Esophagus squamous epithelium (tissue), 4 donors: ENCODE measurements around the gene DOCK3.

Source experiments
- POLR2A ChIP-seq, 4 donors: fragments of 450-650 bp; IDR thresholded peaks; one replicate each; pipeline ENCODE4 v1.6.1; 2017; ENCODE audit warnings: antibody characterized with exemption in 4 of 4, mild to moderate bottlenecking in 4 of 4, moderate library complexity in 3 of 4
- TF ChIP-seq, protein P1 (sequence below), 6 experiments: fragments of 450-650 bp in 4 of 6; fragments of 200-600 bp in 2 of 6; sonication (generic) in 2 of 6; IDR thresholded peaks; one replicate each; pipeline ENCODE4 v1.5.1; 2016 to 2019; ENCODE audit warnings: antibody characterized with exemption in 6 of 6, mild to moderate bottlenecking in 4 of 6, moderate library complexity in 4 of 6

DNA sequence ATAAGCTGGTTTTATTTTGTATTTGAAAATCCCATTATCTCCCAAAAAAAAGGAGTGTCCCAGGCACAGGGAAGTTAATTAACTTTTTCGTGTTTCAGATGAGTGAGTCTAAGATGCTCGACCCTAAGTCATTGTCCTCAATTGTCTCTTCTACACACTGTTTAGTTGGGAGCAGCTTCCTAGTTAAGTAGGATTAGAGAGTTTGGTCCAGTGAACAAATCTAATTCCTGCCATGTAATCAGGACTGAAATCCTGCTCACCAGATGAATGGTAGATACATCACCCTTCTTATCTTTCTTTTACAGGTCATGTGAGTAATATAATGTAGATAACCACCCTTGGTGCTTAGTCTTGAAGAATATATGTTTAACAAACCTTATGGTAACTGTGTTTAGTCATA, 481.4 kb downstream of the DOCK3 start:
- TF ChIP-seq, protein P1, sequence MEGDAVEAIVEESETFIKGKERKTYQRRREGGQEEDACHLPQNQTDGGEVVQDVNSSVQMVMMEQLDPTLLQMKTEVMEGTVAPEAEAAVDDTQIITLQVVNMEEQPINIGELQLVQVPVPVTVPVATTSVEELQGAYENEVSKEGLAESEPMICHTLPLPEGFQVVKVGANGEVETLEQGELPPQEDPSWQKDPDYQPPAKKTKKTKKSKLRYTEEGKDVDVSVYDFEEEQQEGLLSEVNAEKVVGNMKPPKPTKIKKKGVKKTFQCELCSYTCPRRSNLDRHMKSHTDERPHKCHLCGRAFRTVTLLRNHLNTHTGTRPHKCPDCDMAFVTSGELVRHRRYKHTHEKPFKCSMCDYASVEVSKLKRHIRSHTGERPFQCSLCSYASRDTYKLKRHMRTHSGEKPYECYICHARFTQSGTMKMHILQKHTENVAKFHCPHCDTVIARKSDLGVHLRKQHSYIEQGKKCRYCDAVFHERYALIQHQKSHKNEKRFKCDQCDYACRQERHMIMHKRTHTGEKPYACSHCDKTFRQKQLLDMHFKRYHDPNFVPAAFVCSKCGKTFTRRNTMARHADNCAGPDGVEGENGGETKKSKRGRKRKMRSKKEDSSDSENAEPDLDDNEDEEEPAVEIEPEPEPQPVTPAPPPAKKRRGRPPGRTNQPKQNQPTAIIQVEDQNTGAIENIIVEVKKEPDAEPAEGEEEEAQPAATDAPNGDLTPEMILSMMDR (IDR thresholded peaks at IDR 0.05): no peak
- TF ChIP-seq POLR2A (IDR thresholded peaks at IDR 0.05): no peak
